T1000 (cell line): Measurements from ENCODE around the gene ANXA6.

ENCODE experiments used
- DNase-seq: peaks from one replicate; lab custom pipeline; 2025; ENCODE audit warnings: mixed read lengths; lab: John Stamatoyannopoulos, UW

The ANXA6 gene

GRCh38 chr5:151100681-151101080, 56.9 kb downstream of the ANXA6 start:
- DNase-seq: no peak

DNA sequence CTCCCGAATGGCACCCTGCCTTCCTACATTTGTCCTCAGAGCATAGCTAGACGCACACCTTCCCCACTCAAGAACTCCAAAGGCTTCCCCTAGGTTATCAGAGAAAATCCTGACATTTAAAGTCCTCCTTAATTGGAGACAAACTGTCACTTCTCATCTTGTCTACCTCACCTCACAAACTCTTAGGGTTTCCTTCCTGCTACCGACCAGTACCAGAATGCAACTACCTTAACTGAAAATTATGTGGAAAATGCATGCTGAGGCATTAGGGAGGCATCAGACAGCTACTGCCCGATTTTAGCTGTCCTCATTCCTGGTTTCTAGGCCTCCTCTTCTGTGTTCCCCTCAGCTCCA, 58.8 kb downstream of the ANXA6 start:
- DNase-seq: no peak

DNA sequence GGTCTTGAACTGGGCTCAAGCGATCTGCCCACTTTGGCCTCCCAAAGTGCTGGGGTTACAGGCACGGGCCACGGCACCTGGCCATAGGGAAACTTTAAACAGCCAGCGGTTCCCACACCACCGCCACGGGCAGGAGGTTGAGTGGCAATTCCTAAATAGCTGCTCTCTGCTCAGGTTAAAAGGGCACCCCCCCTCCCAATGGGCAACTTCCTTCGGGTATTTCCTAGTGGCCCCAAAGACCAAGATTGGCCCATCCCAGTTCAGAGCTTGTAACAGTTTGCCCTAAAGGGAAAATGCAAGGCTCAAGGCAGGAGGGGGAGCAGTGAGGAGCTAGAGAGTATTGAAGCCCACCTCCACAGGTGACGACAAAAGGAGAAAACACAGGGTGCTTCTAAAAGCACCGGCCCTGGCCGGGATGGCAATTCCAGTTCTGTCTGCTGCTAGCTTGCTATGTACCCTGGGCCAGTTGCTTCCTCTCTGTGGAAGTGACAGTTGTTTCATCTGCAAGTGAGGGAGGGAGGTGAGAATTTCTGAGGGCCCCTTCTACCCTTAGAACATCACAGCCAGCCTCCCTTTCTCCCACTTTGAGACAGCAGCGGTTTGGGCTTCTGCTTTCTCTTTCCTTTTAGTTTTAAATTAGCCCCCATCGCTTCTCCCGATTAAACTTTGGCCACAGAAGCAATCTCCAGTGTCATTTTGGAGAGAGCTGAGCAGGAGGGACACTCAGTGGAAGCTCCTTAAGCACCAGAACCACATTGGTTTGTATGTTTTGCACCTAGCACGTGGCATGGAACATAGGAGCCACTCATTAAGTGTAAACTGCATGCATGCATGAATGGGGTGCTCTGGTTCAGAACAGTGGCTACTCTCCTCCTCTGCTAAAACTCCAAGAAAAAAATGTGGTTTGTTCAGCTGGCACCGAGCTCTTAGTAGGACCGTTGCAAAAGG, 59.5 kb downstream of the ANXA6 start:
- DNase-seq: no peak

DNA sequence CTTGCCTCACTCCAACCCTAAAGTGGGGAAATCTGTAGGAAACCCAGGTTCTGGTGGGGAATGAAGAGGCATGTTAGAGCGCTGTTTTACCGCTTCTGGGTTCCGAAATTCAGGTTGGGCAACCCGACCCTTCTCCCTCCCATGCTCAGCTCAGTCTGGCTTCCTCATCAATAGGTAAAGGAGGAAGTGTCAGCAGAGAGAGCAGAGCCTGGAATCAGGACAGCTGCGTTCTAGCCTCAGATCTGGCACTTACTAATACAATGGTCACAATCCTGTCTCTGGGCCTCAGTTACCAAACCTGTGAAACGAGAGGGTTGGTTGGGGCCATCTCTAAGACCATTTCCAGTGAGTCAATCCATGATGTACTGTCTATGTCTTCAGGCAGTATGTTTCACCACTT, 60.5 kb downstream of the ANXA6 start:
- DNase-seq: no peak

DNA sequence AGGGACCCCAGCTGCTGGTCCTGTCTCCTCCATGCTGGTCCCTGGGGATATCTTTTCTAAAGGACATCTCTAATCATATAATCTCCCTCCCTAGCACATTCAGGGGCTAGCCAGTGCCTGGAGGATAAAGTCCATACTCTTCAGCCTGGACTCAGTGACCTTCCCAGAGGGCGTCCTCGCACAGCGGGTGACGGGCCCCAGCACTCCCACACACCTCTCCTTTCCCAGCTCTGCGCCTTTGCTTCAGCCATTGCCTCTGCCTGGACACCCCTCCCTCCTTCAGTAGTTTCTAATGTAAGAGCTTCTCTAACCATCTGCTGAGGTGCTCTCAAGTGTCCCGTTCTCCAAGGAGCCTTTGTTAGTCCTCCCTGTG, 61.6 kb downstream of the ANXA6 start:
- DNase-seq: no peak

- no peak for DNase-seq
These were observed 62.1 kb downstream of the ANXA6 start for GRCh38 chr5:151095341-151096000.

GRCh38 chr5:151094852-151095245, 62.7 kb downstream of the ANXA6 start:
- no peak for DNase-seq

GRCh38 chr5:151094030-151094851, 63.3 kb downstream of the ANXA6 start:
- DNase-seq: no peak

GRCh38 chr5:151093476-151093889, 64.1 kb downstream of the ANXA6 start:
- DNase-seq: peak; percentile 48

DNA sequence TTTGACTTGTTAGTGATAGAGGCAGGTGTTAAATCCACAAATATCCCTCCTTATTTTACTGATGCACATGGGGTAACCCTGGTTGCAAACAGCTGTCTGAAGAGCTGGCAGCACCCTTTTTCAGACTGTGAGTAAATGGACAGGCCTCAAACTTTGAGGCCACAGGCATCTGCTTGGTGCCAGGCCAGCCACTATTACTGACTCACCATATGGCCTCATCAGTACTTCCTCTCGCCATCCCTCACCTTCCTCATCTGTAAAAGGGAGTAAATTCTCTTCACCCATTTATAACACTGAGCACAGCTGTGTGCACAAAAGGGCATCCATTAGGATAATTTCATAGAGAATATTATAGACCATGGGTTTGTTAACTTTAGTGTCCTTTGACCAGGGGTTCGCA, 64.8 kb downstream of the ANXA6 start:
- peak; percentile 22 for DNase-seq

DNA sequence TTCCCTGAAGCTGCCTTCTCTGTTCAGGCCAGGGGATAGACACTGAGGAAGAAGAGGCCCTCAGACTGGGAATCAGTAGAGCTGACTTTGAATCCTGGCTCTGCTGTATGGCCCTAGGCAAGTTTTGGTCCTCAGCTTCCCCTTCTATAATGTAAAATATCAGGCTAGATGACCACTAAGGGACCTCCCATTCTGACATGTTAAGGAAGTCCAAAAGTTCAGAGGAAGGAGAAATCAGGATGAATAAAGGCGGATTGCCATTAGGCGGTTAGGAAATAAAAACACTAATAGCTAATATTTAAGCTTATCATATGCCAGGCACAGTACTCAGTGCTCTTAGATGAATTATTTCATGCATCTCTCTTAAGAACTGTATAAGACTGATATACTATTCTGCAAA, 67.9 kb downstream of the ANXA6 start:
- DNase-seq: no peak

GRCh38 chr5:151088986-151089385, 68.6 kb downstream of the ANXA6 start:
- DNase-seq: no peak

GRCh38 chr5:151087486-151087885, 70.1 kb downstream of the ANXA6 start:
- no peak for DNase-seq

- no peak for DNase-seq
These were observed 70.6 kb downstream of the ANXA6 start for GRCh38 chr5:151086905-151087360.

DNA sequence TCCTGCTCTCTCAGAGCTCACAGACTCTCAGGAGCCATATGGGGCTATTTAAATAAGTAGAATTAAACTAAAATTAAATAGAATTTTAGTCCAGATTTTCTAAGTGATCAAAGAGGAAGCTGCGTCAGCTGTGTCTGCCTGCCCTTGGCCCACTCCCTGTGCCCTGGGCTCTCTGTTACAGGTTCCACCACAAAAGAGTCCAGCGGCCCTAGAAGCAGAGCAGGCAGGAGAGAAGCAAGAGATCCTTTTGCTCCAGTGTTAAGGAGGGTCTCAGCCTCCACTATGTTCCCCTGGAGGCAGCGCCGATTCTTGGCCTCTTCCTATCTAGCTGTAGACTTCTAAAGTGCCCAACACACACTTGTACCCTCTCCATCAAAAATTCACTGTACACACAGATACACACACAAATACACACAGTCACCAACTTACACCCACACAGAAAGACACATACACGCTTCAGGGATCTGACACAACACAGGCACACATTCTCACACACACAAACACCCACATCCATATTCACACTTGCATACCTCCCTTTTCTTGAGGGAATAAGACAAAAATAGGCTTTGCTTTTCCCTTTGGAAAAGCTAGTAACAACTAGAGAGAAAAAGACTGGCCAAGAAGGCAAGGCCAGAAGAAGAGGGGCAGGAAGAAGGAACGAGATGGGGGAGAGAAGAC, 71.2 kb downstream of the ANXA6 start:
- DNase-seq: no peak

DNA sequence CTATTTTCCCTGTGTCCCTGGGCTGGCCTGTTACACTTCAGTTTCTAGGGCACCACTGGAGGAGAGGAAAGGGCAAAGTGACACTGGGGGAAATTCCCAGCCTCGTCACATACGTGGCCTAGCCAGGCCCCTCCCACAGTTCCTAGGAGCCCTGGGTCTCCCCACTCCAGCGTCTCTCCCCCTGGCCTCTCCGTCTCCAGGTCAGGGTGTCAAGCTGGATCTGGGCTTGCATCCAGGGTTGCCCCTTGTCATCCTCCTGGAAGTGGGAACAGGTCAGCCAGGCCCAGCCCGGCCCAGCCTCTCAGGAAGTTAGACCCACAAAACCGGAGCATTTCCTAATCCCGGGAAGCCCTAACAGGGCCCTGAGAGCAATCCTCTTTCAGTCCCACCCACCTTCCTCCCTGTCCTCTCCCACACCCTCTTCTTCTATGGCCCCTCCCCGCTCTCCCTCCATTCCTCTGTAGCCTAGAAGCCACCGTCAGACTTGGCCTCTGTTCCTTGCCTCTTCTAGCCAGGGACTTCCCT, 72.0 kb downstream of the ANXA6 start:
- DNase-seq: no peak

DNA sequence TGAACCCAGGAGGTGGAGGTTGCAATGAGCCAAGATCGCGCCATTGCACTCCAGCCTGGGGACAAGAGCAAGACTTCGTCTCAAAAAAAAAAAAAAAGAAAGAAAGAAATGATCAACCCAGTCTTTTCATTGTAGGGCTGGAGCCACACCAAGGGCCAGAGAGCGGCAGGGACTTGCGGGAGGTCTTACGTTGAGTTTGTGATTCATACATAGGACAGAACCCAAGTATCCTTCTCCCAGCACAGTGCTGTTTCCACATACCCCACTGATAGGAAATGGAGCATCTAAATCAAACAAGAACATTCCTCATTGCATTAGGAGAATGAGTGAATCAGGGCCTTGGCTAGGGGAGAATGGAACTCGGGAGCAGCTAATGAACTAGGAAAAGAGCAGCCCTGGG, 73.2 kb downstream of the ANXA6 start:
- no peak for DNase-seq

DNA sequence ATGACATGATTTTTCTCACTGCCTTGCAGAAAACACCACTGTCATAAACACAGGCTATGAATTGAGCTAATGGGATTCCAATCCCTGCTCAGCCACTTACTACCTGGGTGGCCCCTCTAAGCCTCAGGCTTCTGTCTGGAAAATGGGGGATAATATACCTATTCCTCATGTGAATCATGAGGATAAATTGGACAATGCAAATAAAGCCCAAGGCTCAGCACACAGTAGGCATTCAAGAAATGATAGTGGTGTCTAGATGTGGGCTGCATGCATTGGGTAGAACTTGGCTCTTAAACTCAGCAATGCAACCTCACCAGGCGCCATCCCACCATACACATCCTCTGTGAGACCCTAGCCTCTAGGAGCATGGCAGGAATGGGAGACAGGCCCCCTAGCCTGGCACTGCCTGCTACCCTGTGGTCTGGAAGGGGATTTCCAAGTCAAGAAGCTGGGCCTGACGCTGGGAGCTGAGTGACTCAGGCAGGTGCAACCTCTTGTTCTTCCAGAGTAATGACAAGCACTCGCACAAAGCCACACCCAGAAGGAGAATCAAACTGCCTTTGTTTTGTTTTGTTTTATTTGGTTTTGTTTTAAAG, 74.4 kb downstream of the ANXA6 start:
- no peak for DNase-seq

DNA sequence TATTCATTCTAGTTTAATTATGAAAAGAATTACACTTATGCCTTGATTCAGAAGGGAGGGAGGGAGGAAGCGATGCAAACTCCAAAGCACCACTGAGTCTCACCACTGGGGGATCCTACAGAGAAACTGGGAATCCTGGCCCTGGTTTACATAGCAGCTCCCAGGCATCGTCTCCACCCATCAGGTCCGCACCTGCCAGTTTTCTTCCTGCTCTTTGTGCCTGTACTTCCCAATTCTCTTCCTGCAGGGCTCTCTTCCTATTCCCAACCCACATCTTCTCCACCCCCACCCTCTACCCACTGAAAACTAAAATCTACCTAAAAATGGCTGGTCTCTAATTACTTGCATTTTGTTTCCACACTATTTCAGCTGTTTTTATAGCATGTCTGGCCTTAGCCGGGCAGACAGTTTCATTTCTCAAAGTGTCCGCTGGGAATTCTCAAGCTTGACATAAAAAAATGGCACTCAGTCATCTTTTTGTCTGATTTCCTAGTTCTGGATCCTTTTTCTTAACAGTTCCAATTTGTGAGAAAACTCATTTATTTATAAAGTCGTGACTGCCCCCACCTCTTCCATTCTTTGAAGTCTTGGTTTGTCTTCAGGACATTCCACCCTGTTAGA, 75.2 kb downstream of the ANXA6 start:
- DNase-seq: no peak

DNA sequence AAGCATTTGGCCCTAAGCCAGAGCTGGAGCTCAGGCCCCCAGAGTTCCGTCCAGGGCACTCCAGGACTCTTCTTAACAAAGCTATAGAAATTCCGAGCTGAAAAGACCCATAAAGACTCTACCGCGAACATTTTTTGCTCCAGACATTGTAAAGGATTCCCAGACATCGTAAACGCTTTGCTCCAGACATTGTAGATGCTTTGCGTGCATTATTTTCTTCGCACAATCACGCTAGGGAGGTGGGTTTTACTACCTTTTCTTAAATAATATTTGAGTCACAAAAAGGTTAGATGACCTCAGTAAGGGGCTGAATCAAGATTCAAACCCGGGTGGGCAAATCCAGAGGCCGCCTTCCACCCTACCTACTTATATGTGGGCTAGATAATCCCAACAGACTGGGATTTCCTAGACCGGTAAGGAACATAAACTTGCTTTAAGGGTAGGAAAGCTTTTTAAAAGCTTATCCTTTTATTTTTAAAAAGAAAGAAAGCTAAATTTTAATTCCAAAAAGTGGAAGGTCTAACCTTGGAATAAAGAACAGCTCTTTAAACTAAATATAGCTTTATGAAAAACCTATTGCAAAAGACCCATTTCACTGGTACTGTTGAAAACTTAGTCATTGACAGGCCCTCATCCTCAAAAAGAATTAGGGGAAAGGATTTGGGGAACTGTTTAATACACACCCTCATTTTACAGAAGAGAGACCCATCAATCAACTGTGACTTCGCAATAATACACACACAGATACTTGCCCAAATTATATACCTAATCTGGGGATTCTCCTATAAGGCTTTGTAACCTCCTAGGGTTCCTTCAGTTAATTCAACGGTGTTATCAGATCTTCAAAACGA, 75.9 kb downstream of the ANXA6 start:
- no peak for DNase-seq
